H9 (cell line): ENCODE results near the gene TPM2. TPM values are rescaled to one million over a fixed set of nuclear protein-coding genes. Genes with fewer than 3 reads are reported as not detected.
A peak's percentile ranks its signal among the peaks of the same experiment; 100 is the strongest.

ENCODE experiments used
- DNase-seq: peaks from one replicate; pipeline ENCODE4 v3.0.0-alpha.2; 2017
- H2AFZ ChIP-seq: one replicate; pipeline ENCODE4 v1.6.1; 2013; ENCODE audit warnings: mild to moderate bottlenecking, low read length, control low read depth, moderate library complexity
- H2AK5ac ChIP-seq: 2 replicates; pipeline ENCODE4 v1.6.1; 2013; ENCODE audit warnings: low read length, control low read depth, mixed read lengths; ENCODE audit not compliant: insufficient read length
- H2BK120ac ChIP-seq: one replicate; pipeline ENCODE4 v1.6.1; 2013; ENCODE audit warnings: low read depth, mild to moderate bottlenecking, low read length, control low read depth, inconsistent platforms; ENCODE audit not compliant: poor library complexity, severe bottlenecking
- H2BK12ac ChIP-seq: 2 replicates; pipeline ENCODE4 v1.6.1; 2013; ENCODE audit warnings: low read length, control low read depth, mixed read lengths, low read depth; ENCODE audit not compliant: insufficient read length
- H2BK15ac ChIP-seq: 2 replicates; pipeline ENCODE4 v1.6.1; 2013; ENCODE audit warnings: low read depth, low read length, control low read depth
- H2BK20ac ChIP-seq: one replicate; pipeline ENCODE4 v1.6.1; 2013; ENCODE audit warnings: low read depth, mild to moderate bottlenecking, low read length, control low read depth, inconsistent platforms; ENCODE audit not compliant: poor library complexity, severe bottlenecking
- H2BK5ac ChIP-seq: 2 replicates; pipeline ENCODE4 v1.6.1; 2013; ENCODE audit warnings: low read length, control low read depth, mixed read lengths; ENCODE audit not compliant: insufficient read length
- H3K14ac ChIP-seq: 2 replicates; pipeline ENCODE4 v1.6.1; 2013; ENCODE audit warnings: low read length, control low read depth; ENCODE audit not compliant: insufficient read depth
- H3K18ac ChIP-seq: 2 replicates; pipeline ENCODE4 v1.6.1; 2013; ENCODE audit warnings: low read depth, mild to moderate bottlenecking, mixed read lengths, low read length, control low read depth; ENCODE audit not compliant: insufficient read length
- H3K23ac ChIP-seq: 2 replicates; pipeline ENCODE4 v1.6.1; 2013; ENCODE audit warnings: low read length, control low read depth, mixed read lengths, low read depth; ENCODE audit not compliant: insufficient read length
- H3K23me2 ChIP-seq: 2 replicates; pipeline ENCODE4 v1.6.1; 2013; ENCODE audit warnings: low read depth, mild to moderate bottlenecking, mixed read lengths, low read length, control low read depth; ENCODE audit not compliant: insufficient read length, poor library complexity, severe bottlenecking
- H3K27ac ChIP-seq: 2 replicates; pipeline ENCODE4 v1.5.1; 2013; ENCODE audit warnings: low read length, control low read depth, mixed read lengths, low read depth; ENCODE audit not compliant: insufficient read length
- H3K27me3 ChIP-seq: 2 replicates; pipeline ENCODE4 v1.6.1; 2013; ENCODE audit warnings: low read length, control low read depth, inconsistent platforms; ENCODE audit not compliant: insufficient read depth
- H3K4ac ChIP-seq: 2 replicates; pipeline ENCODE4 v1.6.1; 2013; ENCODE audit warnings: low read depth, mild to moderate bottlenecking, control low read depth, inconsistent platforms, low read length, moderate library complexity
- H3K4me1 ChIP-seq: 2 replicates; pipeline ENCODE4 v1.6.1; 2013; ENCODE audit warnings: low read length, control low read depth, inconsistent platforms; ENCODE audit not compliant: insufficient read depth
- H3K4me2 ChIP-seq: 2 replicates; pipeline ENCODE4 v1.6.1; 2013; ENCODE audit warnings: low read length, control low read depth, mixed read lengths; ENCODE audit not compliant: insufficient read length, insufficient read depth
- H3K56ac ChIP-seq: 2 replicates; pipeline ENCODE4 v1.6.1; 2013; ENCODE audit warnings: low read depth, mild to moderate bottlenecking, mixed read lengths, low read length, control low read depth; ENCODE audit not compliant: insufficient read length
- H3K79me1 ChIP-seq: 2 replicates; pipeline ENCODE4 v1.6.1; 2013; ENCODE audit warnings: low read depth, mild to moderate bottlenecking, moderate library complexity, low read length, control low read depth, inconsistent platforms; ENCODE audit not compliant: insufficient read depth, poor library complexity, severe bottlenecking
- H3K79me2 ChIP-seq: 2 replicates; pipeline ENCODE4 v1.6.1; 2013; ENCODE audit warnings: low read length, control low read depth, inconsistent platforms; ENCODE audit not compliant: insufficient read depth
- H3K9ac ChIP-seq: 2 replicates; pipeline ENCODE4 v1.6.1; 2013; ENCODE audit warnings: low read length, control low read depth, mixed read lengths; ENCODE audit not compliant: insufficient read length; ENCODE audit errors: extremely low read depth
- H3K9me3 ChIP-seq: one replicate; pipeline ENCODE4 v1.6.1; 2013; ENCODE audit warnings: low read depth, low read length, inconsistent platforms; ENCODE audit not compliant: control insufficient read depth
- H3T11ph ChIP-seq: one replicate; pipeline ENCODE4 v1.6.1; 2013; ENCODE audit warnings: mild to moderate bottlenecking, low read length, control low read depth, inconsistent platforms
- H4K20me1 ChIP-seq: one replicate; pipeline ENCODE4 v1.6.1; 2013; ENCODE audit not compliant: control insufficient read depth, insufficient read length, insufficient read depth
- H4K5ac ChIP-seq: 2 replicates; pipeline ENCODE4 v1.6.1; 2013; ENCODE audit warnings: low read depth, mild to moderate bottlenecking, mixed read lengths, low read length, control low read depth; ENCODE audit not compliant: insufficient read length
- H4K8ac ChIP-seq: replicated peaks from 2 replicates; pipeline ENCODE4 v1.6.1; 2013; ENCODE audit warnings: low read length, control low read depth, mixed read lengths, low read depth; ENCODE audit not compliant: insufficient read length
- H4K91ac ChIP-seq: 2 replicates; pipeline ENCODE4 v1.6.1; 2013; ENCODE audit warnings: low read depth, mild to moderate bottlenecking, moderate library complexity, mixed read lengths, low read length, control low read depth; ENCODE audit not compliant: insufficient read length
- H3K27ac Mint-ChIP-seq, 3 experiments: 2 replicates in 2 of 3; 3 replicates in 1 of 3; pipeline ENCODE4 v1.8.0; 2020 to 2021; ENCODE audit warnings: mixed read lengths in 3 of 3, mild to moderate bottlenecking in 1 of 3, moderate library complexity in 1 of 3
- H3K27me3 Mint-ChIP-seq: 2 replicates; pipeline ENCODE4 v1.8.0; 2021; ENCODE audit warnings: low read depth, mild to moderate bottlenecking, moderate library complexity, mixed read lengths
- H3K36me3 Mint-ChIP-seq, 3 experiments: 2 replicates in 2 of 3; 3 replicates in 1 of 3; pipeline ENCODE4 v1.8.0; 2020 to 2021; ENCODE audit warnings: low read depth in 3 of 3, mixed read lengths in 3 of 3; ENCODE audit not compliant: insufficient read depth in 1 of 3
- H3K4me1 Mint-ChIP-seq, 2 experiments: 2 replicates each; pipeline ENCODE4 v1.8.0; 2020; ENCODE audit warnings: mixed read lengths in 2 of 2
- H3K4me3 Mint-ChIP-seq, 2 experiments: 2 replicates in 1 of 2; 3 replicates in 1 of 2; pipeline ENCODE4 v1.8.0; 2020 to 2021; ENCODE audit warnings: mild to moderate bottlenecking in 2 of 2, mixed read lengths in 2 of 2, moderate library complexity in 1 of 2
- H3K9me3 Mint-ChIP-seq, 2 experiments: 2 replicates in 1 of 2; 3 replicates in 1 of 2; pipeline ENCODE4 v1.8.0; 2020; ENCODE audit warnings: mild to moderate bottlenecking in 2 of 2, mixed read lengths in 2 of 2, moderate library complexity in 1 of 2
- CTCF ChIP-seq: fragments of 200-600 bp; sonication (generic); conservative IDR thresholded peaks from 3 replicates; pipeline ENCODE4 v1.8.0; 2021; ENCODE audit warnings: antibody characterized with exemption, mild to moderate bottlenecking
- WGBS: extraction: QIAGEN DNeasy Blood & Tissue Kit; methylation state at CpG from one replicate; pipeline ENCODE4 v1.1.7; 2013; ENCODE audit warnings: missing lambda C conversion rate, low lambda C conversion rate, mixed read lengths; ENCODE audit not compliant: insufficient read length; ENCODE audit errors: extremely low coverage; 5-methylcytosine and 5-hydroxymethylcytosine counted together
- total RNA-seq: library from RNA; stranded (reverse); gene quantifications from 2 replicates; pipeline ENCODE4 v1.2.1, GENCODE V29; 2021

Gene TPM2
- total RNA-seq, 1 experiment from 2014 or later: 225 TPM

GRCh38 chr9:35705836-35706430 lies 16.2 kb upstream of the TPM2 start:
- Histone ChIP-seq H3K79me1 (no peaks in the 10 kb centered on the region), H2BK120ac (no peak overlapping the region), H3T11ph (no peak overlapping the region), H3K9ac (no peak overlapping the region), H3K14ac (no peak overlapping the region), H4K8ac (no peak overlapping the region), H3K56ac (no peak overlapping the region), H3K18ac (no peak overlapping the region), H3K27me3 (no peaks in the 10 kb centered on the region), H3K9me3 (no peaks in the 10 kb centered on the region), H3K27ac (no peak overlapping the region), H4K5ac (no peak overlapping the region), H4K20me1 (no peaks in the 10 kb centered on the region), H2BK5ac (no peak overlapping the region), H2AFZ (no peak overlapping the region), H3K23ac (no peak overlapping the region), H3K79me2 (no peaks in the 10 kb centered on the region), H3K23me2 (no peaks in the 10 kb centered on the region), H3K4me1 (no peaks in the 10 kb centered on the region), H3K4me2 (no peak overlapping the region), H2BK12ac (no peak overlapping the region), H3K4ac (no peak overlapping the region), H2AK5ac (no peak overlapping the region), H4K91ac (no peak overlapping the region), H2BK20ac (no peak overlapping the region), H2BK15ac (no peak overlapping the region)
- Mint-ChIP-seq H3K4me3 (no peak overlapping the region), H3K9me3 (no peaks in the 10 kb centered on the region), H3K36me3 (peaks cover 8 to 61% (median 52%) of the 10 kb centered on the region in 3 experiments), H3K4me1 (no peaks in the 10 kb centered on the region), H3K27ac (peak overlapping the region in 1 of 3 experiments; percentile 74; a peak in 1 of 7 replicates), H3K27me3 (no peaks in the 10 kb centered on the region)
- no peak for TF ChIP-seq CTCF
- no peak for DNase-seq
- WGBS: no CpG with 5 or more reads among the region's 7 CpGs
